OCI-LY1 (cell line): ENCODE measurements around the gene BRS3.

Experiments used
- H2AFZ ChIP-seq: fragments of 200-600 bp; sonication (generic), shearing (Covaris generic); 2 replicates; pipeline ENCODE4 v1.6.0; 2014; ENCODE audit warnings: antibody characterized with exemption, mild to moderate bottlenecking, low read length
- H3F3A ChIP-seq: fragments of 200-600 bp; sonication (generic), shearing (Covaris generic); 2 replicates; pipeline ENCODE4 v1.6.0; 2014; ENCODE audit warnings: mild to moderate bottlenecking, antibody characterized with exemption, low read length, moderate library complexity; ENCODE audit not compliant: insufficient read depth
- H3K27ac ChIP-seq: fragments of 200-600 bp; sonication (generic); 2 replicates; pipeline ENCODE4 v1.5.1; 2014; ENCODE audit warnings: low read length, mixed run types, mild to moderate bottlenecking, low read depth; ENCODE audit not compliant: poor library complexity, severe bottlenecking
- H3K27me3 ChIP-seq: fragments of 200-600 bp; sonication (generic); 2 replicates; pipeline ENCODE4 v1.6.0; 2014; ENCODE audit warnings: antibody characterized with exemption, mild to moderate bottlenecking, low read length, moderate library complexity; ENCODE audit not compliant: insufficient read depth
- H3K36me3 ChIP-seq: fragments of 200-600 bp; sonication (generic); 2 replicates; pipeline ENCODE4 v1.6.1; 2014; ENCODE audit warnings: mild to moderate bottlenecking, antibody characterized with exemption, low read length, moderate library complexity, mixed read lengths; ENCODE audit not compliant: insufficient read depth
- H3K4me1 ChIP-seq: fragments of 200-600 bp; sonication (generic); 2 replicates; pipeline ENCODE4 v1.5.1; 2014; ENCODE audit warnings: mild to moderate bottlenecking, low read length, moderate library complexity; ENCODE audit not compliant: insufficient read depth, severe bottlenecking
- H3K4me2 ChIP-seq: fragments of 200-600 bp; sonication (generic), shearing (Covaris generic); 2 replicates; pipeline ENCODE4 v1.6.1; 2014; ENCODE audit warnings: low read length
- H3K4me3 ChIP-seq: fragments of 200-600 bp; sonication (generic); 2 replicates; pipeline ENCODE4 v1.5.1; 2014; ENCODE audit warnings: low read length, low read depth, mild to moderate bottlenecking, mixed read lengths; ENCODE audit not compliant: poor library complexity, severe bottlenecking
- H3K79me2 ChIP-seq: fragments of 200-600 bp; shearing (Covaris generic); 2 replicates; pipeline ENCODE4 v1.6.1; 2016; ENCODE audit warnings: mixed run types, low read length, mixed read lengths; ENCODE audit not compliant: insufficient read depth
- H3K9ac ChIP-seq: fragments of 200-600 bp; sonication (generic), shearing (Covaris generic); 2 replicates; pipeline ENCODE4 v1.6.1; 2014; ENCODE audit warnings: mild to moderate bottlenecking, low read length, mixed read lengths
- H3K9me2 ChIP-seq: fragments of 200-600 bp; sonication (generic), shearing (Covaris generic); 2 replicates; pipeline ENCODE4 v1.6.1; 2014; ENCODE audit warnings: low read depth, mild to moderate bottlenecking, low read length, mixed read lengths
- H3K9me3 ChIP-seq: fragments of 200-600 bp; shearing (Covaris generic); 2 replicates; pipeline ENCODE4 v1.6.1; 2014; ENCODE audit warnings: low read length, mixed read lengths
- H4K20me1 ChIP-seq: fragments of 200-600 bp; sonication (generic), shearing (Covaris generic); 2 replicates; pipeline ENCODE4 v1.6.0; 2016; ENCODE audit warnings: mild to moderate bottlenecking, low read length; ENCODE audit not compliant: insufficient read depth
- EZH2 ChIP-seq: fragments of 200-600 bp; sonication (generic), shearing (Covaris generic); IDR thresholded peaks from 2 replicates; pipeline ENCODE4 v1.8.0; 2017; ENCODE audit warnings: borderline replicate concordance, mixed run types, mild to moderate bottlenecking, antibody characterized with exemption, low read length, moderate library complexity, mixed read lengths
- TF ChIP-seq, protein P1 (sequence below): fragments of 200-600 bp; sonication (generic), shearing (Covaris generic); IDR thresholded peaks from 2 replicates; pipeline ENCODE4 v1.5.1; 2017; ENCODE audit warnings: mild to moderate bottlenecking, antibody characterized with exemption, low read length, moderate library complexity, mixed read lengths

BRS3 gene

DNA sequence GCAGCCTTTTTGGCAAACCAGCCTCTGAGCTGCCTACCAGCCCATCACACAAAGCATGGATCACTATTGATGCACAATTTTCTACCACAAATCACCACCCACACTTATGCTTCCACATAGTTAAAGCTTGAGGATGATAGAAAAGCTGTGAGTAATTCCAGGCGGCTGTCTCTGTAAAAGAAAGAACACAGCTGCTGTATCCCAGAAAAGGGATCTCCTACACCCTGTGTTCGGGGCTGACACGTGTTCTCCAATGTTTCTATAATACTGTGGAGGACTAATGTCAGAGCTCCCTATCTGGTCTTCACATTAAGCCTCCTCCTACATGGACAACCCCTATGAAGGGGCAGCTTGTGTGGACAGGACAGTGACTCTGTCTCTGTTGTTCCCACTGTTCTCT, 12.5 kb upstream of the BRS3 start:
- TF ChIP-seq, protein P1, sequence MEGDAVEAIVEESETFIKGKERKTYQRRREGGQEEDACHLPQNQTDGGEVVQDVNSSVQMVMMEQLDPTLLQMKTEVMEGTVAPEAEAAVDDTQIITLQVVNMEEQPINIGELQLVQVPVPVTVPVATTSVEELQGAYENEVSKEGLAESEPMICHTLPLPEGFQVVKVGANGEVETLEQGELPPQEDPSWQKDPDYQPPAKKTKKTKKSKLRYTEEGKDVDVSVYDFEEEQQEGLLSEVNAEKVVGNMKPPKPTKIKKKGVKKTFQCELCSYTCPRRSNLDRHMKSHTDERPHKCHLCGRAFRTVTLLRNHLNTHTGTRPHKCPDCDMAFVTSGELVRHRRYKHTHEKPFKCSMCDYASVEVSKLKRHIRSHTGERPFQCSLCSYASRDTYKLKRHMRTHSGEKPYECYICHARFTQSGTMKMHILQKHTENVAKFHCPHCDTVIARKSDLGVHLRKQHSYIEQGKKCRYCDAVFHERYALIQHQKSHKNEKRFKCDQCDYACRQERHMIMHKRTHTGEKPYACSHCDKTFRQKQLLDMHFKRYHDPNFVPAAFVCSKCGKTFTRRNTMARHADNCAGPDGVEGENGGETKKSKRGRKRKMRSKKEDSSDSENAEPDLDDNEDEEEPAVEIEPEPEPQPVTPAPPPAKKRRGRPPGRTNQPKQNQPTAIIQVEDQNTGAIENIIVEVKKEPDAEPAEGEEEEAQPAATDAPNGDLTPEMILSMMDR = no peak
- TF ChIP-seq EZH2 = no peak
- Histone ChIP-seq H3K4me2 (no peak overlapping the region), H3K27ac (no peak overlapping the region), H3K4me3 (no peak overlapping the region), H2AFZ (no peak overlapping the region), H3K36me3 (no peaks in the 10 kb centered on the region), H3K9ac (no peak overlapping the region), H3K9me2 (no peaks in the 10 kb centered on the region), H4K20me1 (no peaks in the 10 kb centered on the region), H3K4me1 (no peaks in the 10 kb centered on the region), H3K79me2 (no peaks in the 10 kb centered on the region), H3F3A (no peaks in the 10 kb centered on the region), H3K27me3 (no peaks in the 10 kb centered on the region), H3K9me3 (no peaks in the 10 kb centered on the region)

DNA sequence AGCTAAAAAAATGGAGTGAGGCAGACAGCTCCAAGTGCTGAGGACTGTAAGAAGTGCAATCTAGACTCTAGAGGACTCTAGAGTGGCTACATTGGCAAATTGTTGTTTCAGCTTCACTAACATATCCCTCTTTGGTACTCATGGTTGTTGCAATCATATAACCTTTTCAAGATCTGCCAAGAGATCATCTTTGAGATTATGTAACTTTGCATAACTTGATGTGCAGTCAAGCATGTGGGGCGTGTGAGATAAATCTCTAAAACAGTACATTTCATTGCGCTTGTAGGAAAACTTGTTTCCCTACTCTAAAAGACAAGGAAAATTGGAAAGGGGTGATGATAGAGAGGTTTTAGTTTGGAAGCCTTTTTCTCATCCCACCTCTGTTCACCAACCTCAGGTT, 11.2 kb upstream of the BRS3 start:
- H3K4me1 ChIP-seq = no peaks in the 10 kb centered on the region
- no peak overlapping the region for H3K4me3 ChIP-seq
- H3K9me2 ChIP-seq = no peaks in the 10 kb centered on the region
- no peaks in the 10 kb centered on the region for H3K9me3 ChIP-seq
- TF ChIP-seq, protein P1 = no peak
- no peak for TF ChIP-seq EZH2
- no peaks in the 10 kb centered on the region for H3K36me3 ChIP-seq
- no peak overlapping the region for H2AFZ ChIP-seq
- H3K9ac ChIP-seq = no peak overlapping the region
- H3K4me2 ChIP-seq = no peak overlapping the region
- H3K79me2 ChIP-seq = no peaks in the 10 kb centered on the region
- no peaks in the 10 kb centered on the region for H3K27me3 ChIP-seq
- no peak overlapping the region for H3K27ac ChIP-seq
- H4K20me1 ChIP-seq = no peaks in the 10 kb centered on the region
- no peaks in the 10 kb centered on the region for H3F3A ChIP-seq

DNA sequence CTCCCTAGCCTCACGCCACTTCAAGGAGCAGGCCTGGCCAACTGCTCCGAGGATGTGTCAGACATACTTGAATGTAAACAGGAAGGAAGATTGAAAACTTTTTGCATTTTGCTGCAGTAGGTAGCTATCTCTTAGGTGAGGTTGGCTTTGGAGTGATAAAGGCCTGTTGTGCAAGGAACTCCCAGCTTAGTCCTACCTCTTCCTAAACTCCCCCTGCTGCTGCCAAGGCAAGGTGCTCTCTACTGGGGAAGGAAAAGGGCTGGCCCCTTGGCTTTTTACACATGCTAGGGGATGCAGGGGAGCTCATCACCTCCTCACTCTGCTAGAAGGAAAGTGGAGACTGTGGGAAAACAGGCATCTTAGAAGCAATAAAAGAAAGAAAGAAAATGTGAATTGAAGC, 10.7 kb upstream of the BRS3 start:
- Histone ChIP-seq H3K27me3 (no peaks in the 10 kb centered on the region), H2AFZ (no peak overlapping the region), H3K4me3 (no peak overlapping the region), H3K36me3 (no peaks in the 10 kb centered on the region), H3K27ac (no peak overlapping the region), H3K9me2 (no peaks in the 10 kb centered on the region), H3K9ac (no peak overlapping the region), H3K79me2 (no peaks in the 10 kb centered on the region), H3F3A (no peaks in the 10 kb centered on the region), H3K9me3 (no peaks in the 10 kb centered on the region), H3K4me2 (no peak overlapping the region), H3K4me1 (no peaks in the 10 kb centered on the region), H4K20me1 (no peaks in the 10 kb centered on the region)
- TF ChIP-seq, protein P1 = no peak
- TF ChIP-seq EZH2 = no peak
